PC-9 (cell line): Measurements from ENCODE around the gene SETD3.

Experiments used
- CTCF ChIP-seq: fragments of 200-600 bp; sonication (generic); conservative IDR thresholded peaks from 2 replicates; pipeline ENCODE4 v1.6.1; 2017; ENCODE audit warnings: mixed run types, antibody characterized with exemption, mild to moderate bottlenecking, moderate library complexity
- EZH2 ChIP-seq: fragments of 200-600 bp; sonication (generic); IDR thresholded peaks from 2 replicates; pipeline ENCODE4 v1.8.0; 2017; ENCODE audit warnings: antibody characterized with exemption, low read depth

DNA sequence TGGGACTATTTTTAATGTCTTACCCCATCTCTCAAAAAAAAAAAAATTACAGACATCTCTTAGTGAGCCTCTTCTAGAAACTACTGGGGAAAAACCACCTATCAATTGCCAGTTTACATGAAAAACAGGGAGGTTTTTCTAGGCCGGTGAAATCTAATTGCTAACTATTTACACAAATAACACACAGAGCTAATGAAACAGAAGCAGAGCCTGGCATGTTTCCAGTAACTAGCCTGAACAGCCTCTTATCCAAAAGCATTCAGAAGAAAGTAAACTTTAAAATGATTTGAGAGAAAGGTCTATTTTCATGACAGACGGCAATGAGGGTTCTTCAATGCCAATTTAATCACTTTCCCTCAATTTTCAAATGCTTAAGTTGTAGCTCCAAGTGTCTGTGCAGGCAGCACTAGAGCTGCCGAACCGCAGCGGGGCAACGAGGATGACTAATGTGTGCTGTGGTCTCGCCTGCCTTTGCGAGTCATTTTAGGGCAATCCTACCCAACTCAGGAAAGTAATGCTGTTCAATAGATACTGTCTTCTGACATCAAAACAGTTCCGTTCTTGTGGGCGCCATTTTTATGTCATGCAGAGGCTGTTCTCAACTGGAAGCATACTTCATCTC is 84.6 kb downstream of the SETD3 start:
- TF ChIP-seq CTCF = no peak
- no peak for TF ChIP-seq EZH2
